Airway epithelial cell (primary cell): ENCODE measurements around the gene CALML3. TPM values are rescaled to one million over a fixed set of nuclear protein-coding genes. Genes with fewer than 3 reads are reported as not detected.

Source experiments
- total RNA-seq: library from RNA; depleted of rRNA; stranded (reverse); fragments of >200 nt; gene quantifications from 2 replicates; pipeline ENCODE4 v1.2.3, GENCODE V29; 2015

Gene CALML3
- total RNA-seq: 7.7 and 9.0 TPM in 2 replicates

GRCh38 chr10:5524641-5525560 lies at the start of gene CALML3:
Gene CALML3 (plus strand): TSS chr10:5524961. CDS start chr10:5525086, 125 bp downstream.

GRCh38 chr10:5499493-5500140 lies 25.1 kb upstream of the CALML3 start, which contains the start of gene CALML5:
Gene CALML5 (minus strand): TSS chr10:5499570. CDS start chr10:5499438, 132 bp downstream.

Other genes with a start within 250 kb of the CALML3 start
- not detected in 2 replicates for gene UCN3, start 160.0 kb upstream of the CALML3 start, total RNA-seq
- gene TUBAL3, start 120.1 kb upstream of the CALML3 start, total RNA-seq: 0.19 and 0.35 TPM in 2 replicates
- gene NET1, start 112.4 kb upstream of the CALML3 start, total RNA-seq: 195 and 238 TPM in 2 replicates
- 36.7 and 51.7 TPM in 2 replicates for gene CALML5, start 25.4 kb upstream of the CALML3 start, total RNA-seq
- gene ASB13, start 141.6 kb downstream of the CALML3 start, total RNA-seq: 19.0 and 24.2 TPM in 2 replicates
- 24.3 and 34.3 TPM in 2 replicates for gene TASOR2, start 159.9 kb downstream of the CALML3 start, total RNA-seq